Small intestine (tissue), 7 donors: ENCODE results near the gene PPIP5K1. TPM values are rescaled to one million over a fixed set of nuclear protein-coding genes. Genes with fewer than 3 reads are reported as not detected.
"Not testable (repeated sequence)": the region's sequence is repeated elsewhere in the genome, so short reads cannot be mapped to it uniquely, and the experiment has no call there.

ENCODE experiments used
- DNase-seq, 2 donors: peaks; one replicate each; pipeline versions ENCODE4 v3.0.0 to v3.0.0-alpha.2; 2013
- FAIRE-seq: peaks from 2 replicates; lab custom pipeline; 2012; peaks lifted over from hg19 to GRCh38; lab: Jason Lieb, UNC
- H3K27ac ChIP-seq, 3 donors: one replicate each; pipeline ENCODE4 v1.5.1; 2013; ENCODE audit warnings: low read length in 2 of 3, mild to moderate bottlenecking in 2 of 3, control low read depth in 1 of 3, inconsistent platforms in 1 of 3, low read depth in 1 of 3, moderate library complexity in 1 of 3
- H3K27me3 ChIP-seq, 3 donors: one replicate each; pipeline ENCODE4 v1.6.1; 2013; ENCODE audit warnings: low read length in 3 of 3, inconsistent platforms in 1 of 3; ENCODE audit not compliant: control insufficient read depth in 3 of 3, insufficient read depth in 3 of 3
- H3K36me3 ChIP-seq, 3 donors: one replicate each; pipeline ENCODE4 v1.6.1; 2013; ENCODE audit warnings: low read length in 3 of 3, inconsistent platforms in 1 of 3, low read depth in 1 of 3, mild to moderate bottlenecking in 1 of 3, moderate library complexity in 1 of 3; ENCODE audit not compliant: control insufficient read depth in 3 of 3, insufficient read depth in 2 of 3
- H3K4me1 ChIP-seq, 3 donors: one replicate each; pipeline ENCODE4 v1.6.1; 2013; ENCODE audit warnings: low read length in 2 of 3, inconsistent platforms in 1 of 3, low read depth in 1 of 3, mild to moderate bottlenecking in 1 of 3, moderate library complexity in 1 of 3; ENCODE audit not compliant: control insufficient read depth in 3 of 3, insufficient read depth in 2 of 3
- H3K4me3 ChIP-seq, 3 donors: one replicate each; pipeline ENCODE4 v1.5.1; 2013; ENCODE audit warnings: low read length in 3 of 3, control low read depth in 1 of 3, inconsistent platforms in 1 of 3, low read depth in 1 of 3, mild to moderate bottlenecking in 1 of 3, moderate library complexity in 1 of 3
- H3K9me3 ChIP-seq, 2 donors: one replicate each; pipeline ENCODE4 v1.6.1; 2013; ENCODE audit warnings: low read depth in 1 of 2, low read length in 1 of 2; ENCODE audit not compliant: control insufficient read depth in 2 of 2, insufficient read depth in 1 of 2
- WGBS, 3 donors: extraction: QIAGEN DNeasy Blood & Tissue Kit; methylation state at CpG; one replicate each; pipeline ENCODE4 v1.1.7; 2013; 5-methylcytosine and 5-hydroxymethylcytosine counted together
- polyA plus RNA-seq, 4 donors: library from polyadenylated mRNA; stranded (reverse) in 3 of 4; unstranded in 1 of 4; fragments of 200-250 nt in 3 of 4; fragments of 120-200 nt in 1 of 4; gene quantifications; one replicate each; pipeline versions ENCODE4 v1.2.1 to v1.2.3, GENCODE V29; 2013
- donor health status: healthy with polysubstance abuse.
- donor health status: control.
- donor health status: control.
- donor health status: Bipolar disorder and iron deficiency.
- donor health status: healthy.

Gene PPIP5K1
- polyA plus RNA-seq, 4 donors, result 15.5 to 79.8 (median 62.9) TPM

GRCh38 chr15:43538091-43538490 lies 51.9 kb downstream of the PPIP5K1 start:
- 90 to 93% (median 92%) methylated on average over 2 of the region's 2 CpGs for WGBS, 3 donors
- Histone ChIP-seq H3K9me3 (no peaks in the 10 kb centered on the region), H3K36me3 (peaks cover 0 to 41% (median 3%) of the 10 kb centered on the region in 3 donors), H3K4me3 (no peak overlapping the region), H3K4me1 (peaks cover 0 to 3% (median 0%) of the 10 kb centered on the region in 3 donors), H3K27ac (no peak overlapping the region), H3K27me3 (no peaks in the 10 kb centered on the region)
- no peak for DNase-seq
- FAIRE-seq, result no peak

GRCh38 chr15:43534897-43535296 lies 55.1 kb downstream of the PPIP5K1 start:
- 86 to 92% (median 92%) methylated on average over 3 of the region's 3 CpGs for WGBS, 3 donors
- no peaks in the 10 kb centered on the region for H3K9me3 ChIP-seq
- H3K27me3 ChIP-seq, result no peaks in the 10 kb centered on the region
- H3K27ac ChIP-seq, result no peak overlapping the region
- H3K4me1 ChIP-seq, result peaks cover 0 to 10% (median 0%) of the 10 kb centered on the region in 3 donors
- H3K36me3 ChIP-seq, result peaks cover 0 to 38% (median 3%) of the 10 kb centered on the region in 3 donors
- FAIRE-seq (no peak), DNase-seq (no peak)
- H3K4me3 ChIP-seq, result no peak overlapping the region

DNA sequence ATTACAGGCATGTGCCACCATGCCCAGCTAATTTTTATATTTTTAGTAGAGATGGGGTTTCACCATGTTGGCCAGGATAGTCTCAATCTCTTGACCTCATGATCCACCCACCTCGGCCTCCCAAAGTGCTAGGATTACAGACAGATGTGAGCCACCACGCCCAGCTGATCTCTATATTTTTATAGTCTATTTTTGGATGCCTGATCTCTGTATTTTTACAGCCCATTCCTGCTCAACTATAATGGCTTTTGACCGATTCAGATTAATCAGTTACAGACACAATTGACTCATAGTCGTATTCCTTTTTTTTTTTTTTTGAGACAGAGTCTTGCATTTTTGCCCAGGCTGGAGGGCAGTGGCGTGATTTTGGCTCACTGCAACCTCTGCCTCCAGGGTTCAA lies 57.2 kb downstream of the PPIP5K1 start:
- FAIRE-seq, H3K27me3 ChIP-seq, H3K27ac ChIP-seq, H3K4me3 ChIP-seq, H3K9me3 ChIP-seq, H3K4me1 ChIP-seq: not testable (repeated sequence)
- H3K36me3 ChIP-seq, result peaks cover 0 to 39% (median 3%) of the 10 kb centered on the region in 3 donors
- WGBS, 3 donors, result 17 to 63% (median 38%) methylated on average over 5 of the region's 5 CpGs
- peak; percentile 51 to 66 for DNase-seq

- peak in 1 of 2 donors; percentile 20 for DNase-seq
- no peaks in the 10 kb centered on the region for H3K9me3 ChIP-seq
- H3K27ac ChIP-seq, result no peak overlapping the region
- H3K27me3 ChIP-seq, result no peaks in the 10 kb centered on the region
- no peak overlapping the region for H3K4me3 ChIP-seq
- 49 to 58% (median 58%) methylated on average over 7 of the region's 7 CpGs for WGBS, 3 donors
- H3K4me1 ChIP-seq, result peaks cover 0 to 10% (median 0%) of the 10 kb centered on the region in 3 donors
- H3K36me3 ChIP-seq, result peaks cover 0 to 44% (median 3%) of the 10 kb centered on the region in 3 donors
- FAIRE-seq, result no peak
Observed at GRCh38 chr15:43531018-43531670, 58.9 kb downstream of the PPIP5K1 start.

DNA sequence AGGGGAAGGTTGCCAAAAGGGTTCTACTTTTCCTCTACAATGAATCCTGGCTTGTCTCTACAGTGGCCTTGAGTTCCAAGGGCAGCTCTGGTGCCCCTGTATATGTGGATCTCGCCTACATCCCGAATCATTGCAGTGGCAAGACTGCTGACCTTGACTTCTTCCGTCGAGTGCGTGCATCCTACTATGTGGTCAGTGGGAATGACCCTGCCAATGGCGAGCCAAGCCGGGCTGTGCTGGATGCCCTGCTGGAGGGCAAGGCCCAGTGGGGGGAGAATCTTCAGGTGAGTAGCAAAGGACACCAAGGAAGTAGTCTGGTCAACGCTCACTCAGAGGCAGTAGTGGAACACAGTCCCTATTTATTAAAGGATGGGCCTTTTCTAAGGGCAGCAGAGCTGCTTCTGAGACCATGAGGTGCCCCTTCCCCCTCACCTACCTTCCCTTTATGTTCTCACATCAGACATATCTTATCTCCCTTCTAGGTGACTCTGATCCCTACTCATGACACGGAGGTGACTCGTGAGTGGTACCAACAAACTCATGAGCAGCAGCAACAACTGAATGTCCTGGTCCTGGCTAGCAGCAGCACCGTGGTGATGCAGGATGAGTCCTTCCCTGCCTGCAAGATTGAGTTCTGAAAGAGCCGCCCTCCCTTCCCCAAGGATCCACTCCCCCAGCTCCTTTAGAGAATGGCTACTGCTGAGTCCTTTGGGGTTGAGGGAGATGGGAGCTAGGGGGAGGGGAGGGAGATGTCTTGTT lies 60.2 kb downstream of the PPIP5K1 start:
- Histone ChIP-seq H3K9me3 (no peaks in the 10 kb centered on the region), H3K27ac (no peak overlapping the region), H3K4me3 (no peak overlapping the region), H3K36me3 (peaks cover 0 to 41% (median 3%) of the 10 kb centered on the region in 3 donors), H3K27me3 (no peaks in the 10 kb centered on the region), H3K4me1 (peaks cover 0 to 10% (median 0%) of the 10 kb centered on the region in 3 donors)
- DNase-seq (no peak), FAIRE-seq (no peak)
- 84 to 90% (median 87%) methylated on average over 12 of the region's 12 CpGs for WGBS, 3 donors

DNA sequence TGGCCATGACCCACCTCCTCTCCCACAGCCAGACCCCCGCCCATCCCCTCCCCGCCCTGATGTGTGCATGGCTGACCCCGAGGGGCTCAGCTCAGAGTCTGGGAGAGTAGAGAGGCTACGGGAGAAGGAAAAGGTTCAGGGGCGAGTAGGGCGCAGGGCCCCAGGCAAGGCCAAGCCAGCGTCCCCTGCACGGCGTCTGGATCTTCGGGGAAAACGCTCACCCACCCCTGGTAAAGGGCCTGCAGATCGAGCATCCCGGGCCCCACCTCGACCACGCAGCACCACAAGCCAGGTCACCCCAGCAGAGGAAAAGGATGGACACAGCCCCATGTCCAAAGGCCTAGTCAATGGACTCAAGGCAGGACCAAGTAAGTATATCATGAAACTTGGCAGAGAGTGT lies 60.9 kb downstream of the PPIP5K1 start:
- no peak overlapping the region for H3K27ac ChIP-seq
- FAIRE-seq (no peak), DNase-seq (no peak)
- no peak overlapping the region for H3K4me3 ChIP-seq
- peaks cover 0 to 40% (median 0%) of the 10 kb centered on the region in 3 donors for H3K36me3 ChIP-seq
- peaks cover 0 to 10% (median 0%) of the 10 kb centered on the region in 3 donors for H3K4me1 ChIP-seq
- 87 to 92% (median 92%) methylated on average over 15 of the region's 15 CpGs for WGBS, 3 donors
- H3K27me3 ChIP-seq, result no peaks in the 10 kb centered on the region
- H3K9me3 ChIP-seq, result no peaks in the 10 kb centered on the region

DNA sequence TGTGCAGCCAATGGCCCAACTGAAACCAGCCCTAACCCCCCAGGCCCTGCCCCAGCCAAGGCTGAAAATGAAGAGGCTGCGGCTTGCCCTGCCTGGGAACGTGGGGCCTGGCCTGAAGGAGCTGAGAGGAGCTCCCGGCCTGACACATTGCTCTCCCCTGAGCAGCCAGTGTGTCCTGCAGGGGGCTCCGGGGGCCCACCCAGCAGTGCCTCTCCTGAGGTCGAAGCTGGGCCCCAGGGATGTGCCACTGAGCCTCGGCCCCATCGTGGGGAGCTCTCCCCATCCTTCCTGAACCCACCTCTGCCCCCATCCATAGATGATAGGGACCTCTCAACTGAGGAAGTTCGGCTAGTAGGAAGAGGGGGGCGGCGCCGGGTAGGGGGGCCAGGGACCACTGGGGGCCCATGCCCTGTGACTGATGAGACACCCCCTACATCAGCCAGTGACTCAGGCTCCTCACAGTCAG lies 61.4 kb downstream of the PPIP5K1 start:
- 81 to 88% (median 85%) methylated on average over 11 of the region's 11 CpGs for WGBS, 3 donors
- FAIRE-seq, result no peak
- no peaks in the 10 kb centered on the region for H3K27me3 ChIP-seq
- H3K4me1 ChIP-seq, result peaks cover 0 to 10% (median 0%) of the 10 kb centered on the region in 3 donors
- no peak overlapping the region for H3K4me3 ChIP-seq
- no peak overlapping the region for H3K27ac ChIP-seq
- H3K36me3 ChIP-seq, result peaks cover 0 to 39% (median 0%) of the 10 kb centered on the region in 3 donors
- DNase-seq, result no peak
- H3K9me3 ChIP-seq, result no peaks in the 10 kb centered on the region

DNA sequence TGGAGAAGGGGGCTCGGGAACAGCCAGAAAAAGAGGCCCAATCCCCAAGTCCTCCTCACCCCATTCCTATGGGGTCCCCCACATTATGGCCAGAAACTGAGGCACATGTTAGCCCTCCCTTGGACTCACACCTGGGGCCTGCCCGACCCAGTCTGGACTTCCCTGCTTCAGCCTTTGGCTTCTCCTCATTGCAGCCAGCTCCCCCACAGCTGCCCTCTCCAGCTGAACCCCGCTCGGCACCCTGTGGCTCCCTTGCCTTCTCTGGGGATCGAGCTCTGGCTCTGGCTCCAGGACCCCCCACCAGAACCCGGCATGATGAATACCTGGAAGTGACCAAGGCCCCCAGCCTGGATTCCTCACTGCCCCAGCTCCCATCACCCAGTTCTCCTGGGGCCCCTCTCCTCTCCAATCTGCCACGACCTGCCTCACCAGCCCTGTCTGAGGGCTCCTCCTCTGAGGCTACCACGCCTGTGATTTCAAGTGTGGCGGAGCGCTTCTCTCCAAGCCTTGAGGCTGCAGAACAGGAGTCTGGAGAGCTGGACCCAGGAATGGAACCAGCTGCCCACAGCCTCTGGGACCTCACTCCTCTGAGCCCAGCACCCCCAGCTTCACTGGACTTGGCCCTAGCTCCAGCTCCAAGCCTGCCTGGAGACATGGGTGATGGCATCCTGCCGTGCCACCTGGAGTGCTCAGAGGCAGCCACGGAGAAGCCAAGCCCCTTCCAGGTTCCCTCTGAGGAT lies 62.0 kb downstream of the PPIP5K1 start:
- no peak for FAIRE-seq
- Histone ChIP-seq H3K9me3 (no peaks in the 10 kb centered on the region), H3K27ac (no peak overlapping the region), H3K27me3 (no peaks in the 10 kb centered on the region), H3K36me3 (peaks cover 0 to 45% (median 0%) of the 10 kb centered on the region in 3 donors), H3K4me3 (no peak overlapping the region), H3K4me1 (peaks cover 0 to 6% (median 0%) of the 10 kb centered on the region in 3 donors)
- DNase-seq, result no peak
- 83 to 88% (median 87%) methylated on average over 12 of the region's 12 CpGs for WGBS, 3 donors
